ENCODE measurements around the gene FRRS1.

DNA sequence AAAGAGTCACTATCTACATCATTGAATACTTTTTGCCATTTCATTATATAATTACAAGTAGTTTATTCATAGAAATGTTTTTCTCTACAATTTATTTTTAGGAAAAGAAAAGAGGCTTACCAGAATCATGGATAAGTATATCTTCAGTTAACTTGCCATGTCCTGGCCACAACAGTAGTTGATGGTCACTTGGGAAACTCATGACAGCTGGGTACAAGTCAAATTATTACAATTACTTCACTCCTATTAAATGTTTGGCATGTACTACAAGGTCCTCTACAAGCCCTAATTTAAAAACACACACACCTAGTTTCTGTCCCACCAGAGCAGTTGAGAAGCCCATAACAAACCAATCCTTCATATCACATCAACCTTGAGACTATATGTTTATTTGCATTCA is 91.1 kb downstream of the FRRS1 start:
- TF ChIP-seq EP300 (IDR thresholded peaks at IDR 0.05) = no peak
- TF ChIP-seq POLR2A (IDR thresholded peaks at IDR 0.05) = no peak
- TF ChIP-seq, protein P1, sequence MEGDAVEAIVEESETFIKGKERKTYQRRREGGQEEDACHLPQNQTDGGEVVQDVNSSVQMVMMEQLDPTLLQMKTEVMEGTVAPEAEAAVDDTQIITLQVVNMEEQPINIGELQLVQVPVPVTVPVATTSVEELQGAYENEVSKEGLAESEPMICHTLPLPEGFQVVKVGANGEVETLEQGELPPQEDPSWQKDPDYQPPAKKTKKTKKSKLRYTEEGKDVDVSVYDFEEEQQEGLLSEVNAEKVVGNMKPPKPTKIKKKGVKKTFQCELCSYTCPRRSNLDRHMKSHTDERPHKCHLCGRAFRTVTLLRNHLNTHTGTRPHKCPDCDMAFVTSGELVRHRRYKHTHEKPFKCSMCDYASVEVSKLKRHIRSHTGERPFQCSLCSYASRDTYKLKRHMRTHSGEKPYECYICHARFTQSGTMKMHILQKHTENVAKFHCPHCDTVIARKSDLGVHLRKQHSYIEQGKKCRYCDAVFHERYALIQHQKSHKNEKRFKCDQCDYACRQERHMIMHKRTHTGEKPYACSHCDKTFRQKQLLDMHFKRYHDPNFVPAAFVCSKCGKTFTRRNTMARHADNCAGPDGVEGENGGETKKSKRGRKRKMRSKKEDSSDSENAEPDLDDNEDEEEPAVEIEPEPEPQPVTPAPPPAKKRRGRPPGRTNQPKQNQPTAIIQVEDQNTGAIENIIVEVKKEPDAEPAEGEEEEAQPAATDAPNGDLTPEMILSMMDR (IDR thresholded peaks at IDR 0.05) = no peak
- TF ChIP-seq POLR2AphosphoS5 (IDR thresholded peaks at IDR 0.05) = no peak

All from suprapubic skin (tissue), 4 donors.